DOHH2 (cell line): ENCODE data around the gene AGBL4.

Experiments used
- H3F3A ChIP-seq: fragments of 200-600 bp; sonication (generic), shearing (Covaris generic); 2 replicates; pipeline ENCODE4 v1.6.0; 2016; ENCODE audit warnings: antibody characterized with exemption, mild to moderate bottlenecking; ENCODE audit not compliant: control insufficient read depth, insufficient read depth
- H3K27ac ChIP-seq: fragments of 200-600 bp; sonication (generic); 2 replicates; pipeline ENCODE4 v1.5.1; 2014; ENCODE audit warnings: low read depth, mild to moderate bottlenecking, low read length, moderate library complexity
- H3K27me3 ChIP-seq: fragments of 200-600 bp; sonication (generic); 2 replicates; pipeline ENCODE4 v1.6.1; 2014; ENCODE audit warnings: mild to moderate bottlenecking, low read length, mixed read lengths; ENCODE audit not compliant: control insufficient read depth
- H3K36me3 ChIP-seq: fragments of 200-600 bp; sonication (generic); 2 replicates; pipeline ENCODE4 v1.6.1; 2014; ENCODE audit warnings: mild to moderate bottlenecking, low read length, moderate library complexity, mixed read lengths; ENCODE audit not compliant: control insufficient read depth
- H3K4me1 ChIP-seq: fragments of 200-600 bp; sonication (generic); 2 replicates; pipeline ENCODE4 v1.6.1; 2014; ENCODE audit warnings: mild to moderate bottlenecking, low read length, mixed read lengths; ENCODE audit not compliant: control insufficient read depth
- H3K4me2 ChIP-seq: fragments of 200-600 bp; sonication (generic); 2 replicates; pipeline ENCODE4 v1.6.0; 2014; ENCODE audit warnings: mild to moderate bottlenecking, low read length, moderate library complexity
- H3K4me3 ChIP-seq: fragments of 200-600 bp; sonication (generic); 2 replicates; pipeline ENCODE4 v1.5.1; 2014; ENCODE audit warnings: mild to moderate bottlenecking, low read length, mixed read lengths
- H3K79me2 ChIP-seq: fragments of 200-600 bp; sonication (generic); 2 replicates; pipeline ENCODE4 v1.6.1; 2014; ENCODE audit warnings: mild to moderate bottlenecking, low read length, mixed read lengths; ENCODE audit not compliant: control insufficient read depth
- H3K9me2 ChIP-seq: fragments of 200-600 bp; sonication (generic); replicated peaks from 2 replicates; pipeline ENCODE4 v1.6.1; 2014; ENCODE audit warnings: mild to moderate bottlenecking, low read length, mixed read lengths; ENCODE audit not compliant: control insufficient read depth
- H3K9me3 ChIP-seq: fragments of 200-600 bp; sonication (generic); 2 replicates; pipeline ENCODE4 v1.6.1; 2014; ENCODE audit warnings: antibody characterized with exemption, low read length, mixed read lengths; ENCODE audit not compliant: control insufficient read depth, insufficient read depth
- H4K20me1 ChIP-seq: fragments of 200-600 bp; sonication (generic); 2 replicates; pipeline ENCODE4 v1.6.0; 2014; ENCODE audit warnings: low read depth, mild to moderate bottlenecking, antibody characterized with exemption, low read length, moderate library complexity; ENCODE audit not compliant: control insufficient read depth, insufficient read depth
- EZH2phosphoT487 ChIP-seq: fragments of 200-600 bp; sonication (generic); IDR thresholded peaks from 2 replicates; pipeline ENCODE4 v1.6.1; 2017; ENCODE audit warnings: borderline replicate concordance, mild to moderate bottlenecking, antibody characterized with exemption, low read length, moderate library complexity, mixed read lengths
- TF ChIP-seq, protein P1 (sequence below): fragments of 200-600 bp; sonication (generic); IDR thresholded peaks from one replicate; pipeline ENCODE4 v1.5.1; 2014; ENCODE audit warnings: antibody characterized with exemption, mild to moderate bottlenecking, low read depth, low read length; ENCODE audit not compliant: poor library complexity, severe bottlenecking

AGBL4 gene

DNA sequence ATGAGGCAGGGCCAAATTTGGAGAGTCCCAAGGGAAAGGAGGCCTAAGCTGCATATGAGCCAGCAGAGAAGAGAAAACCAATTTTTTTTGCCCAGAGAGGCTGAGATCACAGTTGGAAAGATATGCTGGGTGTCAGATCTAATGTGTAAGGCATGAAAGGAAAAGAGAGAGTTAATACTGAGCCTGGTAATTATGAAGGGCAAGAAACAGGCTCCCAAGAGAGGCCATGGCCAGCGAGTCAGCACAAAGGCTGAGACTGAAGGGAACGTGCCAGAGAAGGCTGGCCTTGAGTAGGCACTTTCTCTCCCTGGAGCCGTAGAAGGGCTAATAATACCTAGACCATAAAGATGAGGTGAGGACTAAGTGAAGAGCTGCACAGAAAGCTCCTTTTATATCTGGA, 1215.3 kb downstream of the AGBL4 start:
- no peaks in the 10 kb centered on the region for H4K20me1 ChIP-seq
- no peaks in the 10 kb centered on the region for H3F3A ChIP-seq
- no peak overlapping the region for H3K27ac ChIP-seq
- H3K27me3 ChIP-seq = no peaks in the 10 kb centered on the region
- no peak overlapping the region for H3K4me3 ChIP-seq
- H3K4me2 ChIP-seq = no peak overlapping the region
- TF ChIP-seq, protein P1, sequence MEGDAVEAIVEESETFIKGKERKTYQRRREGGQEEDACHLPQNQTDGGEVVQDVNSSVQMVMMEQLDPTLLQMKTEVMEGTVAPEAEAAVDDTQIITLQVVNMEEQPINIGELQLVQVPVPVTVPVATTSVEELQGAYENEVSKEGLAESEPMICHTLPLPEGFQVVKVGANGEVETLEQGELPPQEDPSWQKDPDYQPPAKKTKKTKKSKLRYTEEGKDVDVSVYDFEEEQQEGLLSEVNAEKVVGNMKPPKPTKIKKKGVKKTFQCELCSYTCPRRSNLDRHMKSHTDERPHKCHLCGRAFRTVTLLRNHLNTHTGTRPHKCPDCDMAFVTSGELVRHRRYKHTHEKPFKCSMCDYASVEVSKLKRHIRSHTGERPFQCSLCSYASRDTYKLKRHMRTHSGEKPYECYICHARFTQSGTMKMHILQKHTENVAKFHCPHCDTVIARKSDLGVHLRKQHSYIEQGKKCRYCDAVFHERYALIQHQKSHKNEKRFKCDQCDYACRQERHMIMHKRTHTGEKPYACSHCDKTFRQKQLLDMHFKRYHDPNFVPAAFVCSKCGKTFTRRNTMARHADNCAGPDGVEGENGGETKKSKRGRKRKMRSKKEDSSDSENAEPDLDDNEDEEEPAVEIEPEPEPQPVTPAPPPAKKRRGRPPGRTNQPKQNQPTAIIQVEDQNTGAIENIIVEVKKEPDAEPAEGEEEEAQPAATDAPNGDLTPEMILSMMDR = no peak
- TF ChIP-seq EZH2phosphoT487 = no peak
- no peaks in the 10 kb centered on the region for H3K79me2 ChIP-seq
- H3K4me1 ChIP-seq = no peaks in the 10 kb centered on the region
- H3K9me2 ChIP-seq = no peaks in the 10 kb centered on the region
- H3K9me3 ChIP-seq = no peaks in the 10 kb centered on the region
- H3K36me3 ChIP-seq = no peaks in the 10 kb centered on the region

DNA sequence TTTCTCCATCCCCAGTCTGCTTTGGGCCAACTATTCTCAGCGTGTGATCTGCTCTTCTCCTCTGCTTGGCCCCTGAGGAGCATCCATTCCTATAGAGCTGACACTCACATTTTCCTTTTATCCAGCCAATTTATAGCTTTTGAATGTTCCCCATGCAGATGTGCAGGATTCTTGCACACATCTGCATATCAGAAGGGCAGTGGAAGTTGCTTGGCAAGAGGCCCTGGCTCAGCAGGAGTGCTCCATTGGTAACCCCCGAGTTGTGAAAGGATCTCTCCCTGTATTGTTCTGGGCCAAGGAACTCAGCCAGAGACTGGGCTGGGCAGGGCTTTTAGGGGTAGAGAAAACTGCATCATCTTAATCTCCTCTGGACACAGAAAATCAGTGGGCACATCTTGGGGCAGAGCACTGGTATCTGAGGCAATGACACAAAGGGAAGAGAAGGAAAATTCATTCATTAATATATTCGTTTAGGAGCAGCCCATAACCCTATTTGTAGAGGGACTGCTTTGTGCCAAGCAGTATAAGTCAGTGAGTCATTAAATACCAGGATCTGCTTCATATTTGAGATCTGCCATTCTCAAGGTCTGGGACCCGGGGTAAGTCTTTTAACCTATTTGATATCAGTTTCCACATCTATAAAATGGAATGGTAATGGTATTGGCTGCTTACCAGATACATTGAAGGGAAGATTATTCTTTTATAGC, 1216.0 kb downstream of the AGBL4 start:
- H4K20me1 ChIP-seq = no peaks in the 10 kb centered on the region
- no peaks in the 10 kb centered on the region for H3K9me3 ChIP-seq
- no peak for TF ChIP-seq EZH2phosphoT487
- TF ChIP-seq, protein P1 = no peak
- H3K4me2 ChIP-seq = no peak overlapping the region
- no peaks in the 10 kb centered on the region for H3K4me1 ChIP-seq
- no peaks in the 10 kb centered on the region for H3K27me3 ChIP-seq
- H3K27ac ChIP-seq = no peak overlapping the region
- no peaks in the 10 kb centered on the region for H3K9me2 ChIP-seq
- no peaks in the 10 kb centered on the region for H3F3A ChIP-seq
- H3K4me3 ChIP-seq = no peak overlapping the region
- no peaks in the 10 kb centered on the region for H3K36me3 ChIP-seq
- H3K79me2 ChIP-seq = no peaks in the 10 kb centered on the region

DNA sequence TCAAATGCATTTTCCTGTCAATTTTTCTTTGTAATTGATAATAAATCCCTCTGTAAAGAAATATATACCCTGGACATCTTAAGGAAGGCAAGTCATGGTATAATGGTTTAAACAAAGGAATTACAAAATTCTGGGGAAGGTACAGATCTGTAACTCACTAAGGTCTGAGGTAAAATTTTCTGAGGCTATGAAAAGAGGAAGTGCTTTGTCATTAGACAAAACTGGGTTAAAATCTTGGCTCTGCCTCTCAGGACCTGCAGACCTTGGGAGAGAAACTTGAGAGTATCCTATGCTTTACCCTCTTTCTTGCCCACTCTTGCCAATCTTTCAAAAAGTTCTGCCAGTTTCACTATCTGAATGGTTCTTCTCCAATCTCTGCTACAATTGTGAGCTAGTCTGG, 1220.3 kb downstream of the AGBL4 start:
- Histone ChIP-seq H4K20me1 (no peaks in the 10 kb centered on the region), H3K4me3 (no peak overlapping the region), H3K27ac (no peak overlapping the region), H3K79me2 (no peaks in the 10 kb centered on the region), H3K27me3 (no peaks in the 10 kb centered on the region), H3K4me1 (no peaks in the 10 kb centered on the region), H3K9me2 (no peaks in the 10 kb centered on the region), H3K4me2 (no peak overlapping the region), H3K36me3 (no peaks in the 10 kb centered on the region), H3K9me3 (no peaks in the 10 kb centered on the region), H3F3A (no peaks in the 10 kb centered on the region)
- TF ChIP-seq EZH2phosphoT487 = no peak
- TF ChIP-seq, protein P1 = no peak
